ENCODE data around the gene KCNC4.

The KCNC4 gene

GRCh38 chr1:110215621-110216515, 5.8 kb downstream of the KCNC4 start:
- H3K9me3 ChIP-seq (replicated peaks; ENCODE audit: low read length) = no peaks in the 10 kb centered on the region
- H3K4me1 ChIP-seq (ENCODE audit: control insufficient read depth, insufficient read depth, low read length) = peaks cover 3% of the 10 kb centered on the region
- peaks cover 18% of the 10 kb centered on the region for H3K27me3 ChIP-seq (ENCODE audit: control insufficient read depth, insufficient read depth, low read length)
- H3K9ac ChIP-seq (ENCODE audit: low read depth, low read length) = no peak overlapping the region
- no peak overlapping the region for H3K4me2 ChIP-seq (ENCODE audit: low read length)
- no peaks in the 10 kb centered on the region for H3K36me3 ChIP-seq (ENCODE audit: insufficient read depth, low read length)
- H3K4me3 ChIP-seq (ENCODE audit: low read length) = no peak overlapping the region

- Histone ChIP-seq H3K9me3 (replicated peaks; ENCODE audit: low read length) (no peaks in the 10 kb centered on the region), H3K9ac (ENCODE audit: low read depth, low read length) (no peak overlapping the region), H3K36me3 (ENCODE audit: insufficient read depth, low read length) (no peaks in the 10 kb centered on the region), H3K27me3 (ENCODE audit: control insufficient read depth, insufficient read depth, low read length) (peaks cover 11% of the 10 kb centered on the region), H3K4me3 (ENCODE audit: low read length) (no peak overlapping the region), H3K4me2 (ENCODE audit: low read length) (no peak overlapping the region), H3K4me1 (ENCODE audit: control insufficient read depth, insufficient read depth, low read length) (no peaks in the 10 kb centered on the region)
These were observed 6.8 kb downstream of the KCNC4 start for GRCh38 chr1:110216844-110217444.

GRCh38 chr1:110218137-110218536, 8.0 kb downstream of the KCNC4 start:
- Histone ChIP-seq H3K9me3 (replicated peaks; ENCODE audit: low read length) (no peaks in the 10 kb centered on the region), H3K4me3 (ENCODE audit: low read length) (no peak overlapping the region), H3K4me2 (ENCODE audit: low read length) (no peak overlapping the region), H3K36me3 (ENCODE audit: insufficient read depth, low read length) (no peaks in the 10 kb centered on the region), H3K4me1 (ENCODE audit: control insufficient read depth, insufficient read depth, low read length) (no peaks in the 10 kb centered on the region), H3K27me3 (ENCODE audit: control insufficient read depth, insufficient read depth, low read length) (peaks cover 6% of the 10 kb centered on the region), H3K9ac (ENCODE audit: low read depth, low read length) (no peak overlapping the region)

- Histone ChIP-seq H3K36me3 (ENCODE audit: insufficient read depth, low read length) (no peaks in the 10 kb centered on the region), H3K4me2 (ENCODE audit: low read length) (no peak overlapping the region), H3K4me1 (ENCODE audit: control insufficient read depth, insufficient read depth, low read length) (no peaks in the 10 kb centered on the region), H3K9ac (ENCODE audit: low read depth, low read length) (no peak overlapping the region), H3K9me3 (replicated peaks; ENCODE audit: low read length) (no peaks in the 10 kb centered on the region), H3K27me3 (ENCODE audit: control insufficient read depth, insufficient read depth, low read length) (no peaks in the 10 kb centered on the region), H3K4me3 (ENCODE audit: low read length) (no peak overlapping the region)
These were observed 8.6 kb downstream of the KCNC4 start for GRCh38 chr1:110218739-110219138.

GRCh38 chr1:110220324-110220723, 10.2 kb downstream of the KCNC4 start:
- no peaks in the 10 kb centered on the region for H3K27me3 ChIP-seq (ENCODE audit: control insufficient read depth, insufficient read depth, low read length)
- H3K36me3 ChIP-seq (ENCODE audit: insufficient read depth, low read length) = no peaks in the 10 kb centered on the region
- no peak overlapping the region for H3K9ac ChIP-seq (ENCODE audit: low read depth, low read length)
- H3K4me2 ChIP-seq (ENCODE audit: low read length) = no peak overlapping the region
- H3K4me1 ChIP-seq (ENCODE audit: control insufficient read depth, insufficient read depth, low read length) = no peaks in the 10 kb centered on the region
- H3K9me3 ChIP-seq (replicated peaks; ENCODE audit: low read length) = no peaks in the 10 kb centered on the region
- H3K4me3 ChIP-seq (ENCODE audit: low read length) = no peak overlapping the region

GRCh38 chr1:110221119-110221518, 11.0 kb downstream of the KCNC4 start:
- H3K4me2 ChIP-seq (ENCODE audit: low read length) = no peak overlapping the region
- H3K4me1 ChIP-seq (ENCODE audit: control insufficient read depth, insufficient read depth, low read length) = no peaks in the 10 kb centered on the region
- H3K9me3 ChIP-seq (replicated peaks; ENCODE audit: low read length) = no peaks in the 10 kb centered on the region
- no peak overlapping the region for H3K4me3 ChIP-seq (ENCODE audit: low read length)
- H3K9ac ChIP-seq (ENCODE audit: low read depth, low read length) = no peak overlapping the region
- H3K27me3 ChIP-seq (ENCODE audit: control insufficient read depth, insufficient read depth, low read length) = no peaks in the 10 kb centered on the region
- H3K36me3 ChIP-seq (ENCODE audit: insufficient read depth, low read length) = no peaks in the 10 kb centered on the region

- Histone ChIP-seq H3K4me1 (ENCODE audit: control insufficient read depth, insufficient read depth, low read length) (no peaks in the 10 kb centered on the region), H3K36me3 (ENCODE audit: insufficient read depth, low read length) (no peaks in the 10 kb centered on the region), H3K9ac (ENCODE audit: low read depth, low read length) (no peak overlapping the region)
These were observed 13.0 kb downstream of the KCNC4 start for GRCh38 chr1:110223127-110223526.

GRCh38 chr1:110223581-110223980, 13.5 kb downstream of the KCNC4 start:
- H3K4me1 ChIP-seq (ENCODE audit: control insufficient read depth, insufficient read depth, low read length) = no peaks in the 10 kb centered on the region
- no peaks in the 10 kb centered on the region for H3K9me3 ChIP-seq (replicated peaks; ENCODE audit: low read length)
- no peak overlapping the region for H3K4me3 ChIP-seq (ENCODE audit: low read length)
- H3K9ac ChIP-seq (ENCODE audit: low read depth, low read length) = no peak overlapping the region
- H3K4me2 ChIP-seq (ENCODE audit: low read length) = no peak overlapping the region
- no peaks in the 10 kb centered on the region for H3K36me3 ChIP-seq (ENCODE audit: insufficient read depth, low read length)
- no peaks in the 10 kb centered on the region for H3K27me3 ChIP-seq (ENCODE audit: control insufficient read depth, insufficient read depth, low read length)

More at GRCh38 chr1:110223127-110223526, 13.0 kb downstream of the KCNC4 start:
- Histone ChIP-seq H3K9me3 (replicated peaks; ENCODE audit: low read length) (no peaks in the 10 kb centered on the region), H3K4me3 (ENCODE audit: low read length) (no peak overlapping the region), H3K27me3 (ENCODE audit: control insufficient read depth, insufficient read depth, low read length) (no peaks in the 10 kb centered on the region), H3K4me2 (ENCODE audit: low read length) (no peak overlapping the region)

- H3K9ac ChIP-seq (ENCODE audit: low read depth, low read length) = no peak overlapping the region
- H3K9me3 ChIP-seq (replicated peaks; ENCODE audit: low read length) = no peaks in the 10 kb centered on the region
- H3K4me2 ChIP-seq (ENCODE audit: low read length) = no peak overlapping the region
- no peaks in the 10 kb centered on the region for H3K36me3 ChIP-seq (ENCODE audit: insufficient read depth, low read length)
- H3K4me3 ChIP-seq (ENCODE audit: low read length) = no peak overlapping the region
- H3K4me1 ChIP-seq (ENCODE audit: control insufficient read depth, insufficient read depth, low read length) = no peaks in the 10 kb centered on the region
- H3K27me3 ChIP-seq (ENCODE audit: control insufficient read depth, insufficient read depth, low read length) = no peaks in the 10 kb centered on the region
These were observed 14.3 kb downstream of the KCNC4 start for GRCh38 chr1:110224240-110224995.

GRCh38 chr1:110225212-110225611, 15.1 kb downstream of the KCNC4 start:
- H3K4me2 ChIP-seq (ENCODE audit: low read length) = no peak overlapping the region
- no peak overlapping the region for H3K9ac ChIP-seq (ENCODE audit: low read depth, low read length)
- H3K36me3 ChIP-seq (ENCODE audit: insufficient read depth, low read length) = no peaks in the 10 kb centered on the region
- H3K4me3 ChIP-seq (ENCODE audit: low read length) = no peak overlapping the region
- H3K9me3 ChIP-seq (replicated peaks; ENCODE audit: low read length) = no peaks in the 10 kb centered on the region
- H3K4me1 ChIP-seq (ENCODE audit: control insufficient read depth, insufficient read depth, low read length) = no peaks in the 10 kb centered on the region
- H3K27me3 ChIP-seq (ENCODE audit: control insufficient read depth, insufficient read depth, low read length) = no peaks in the 10 kb centered on the region

- Histone ChIP-seq H3K36me3 (ENCODE audit: insufficient read depth, low read length) (no peaks in the 10 kb centered on the region), H3K9ac (ENCODE audit: low read depth, low read length) (no peak overlapping the region), H3K4me2 (ENCODE audit: low read length) (no peak overlapping the region), H3K4me3 (ENCODE audit: low read length) (no peak overlapping the region), H3K9me3 (replicated peaks; ENCODE audit: low read length) (no peaks in the 10 kb centered on the region), H3K4me1 (ENCODE audit: control insufficient read depth, insufficient read depth, low read length) (no peaks in the 10 kb centered on the region), H3K27me3 (ENCODE audit: control insufficient read depth, insufficient read depth, low read length) (no peaks in the 10 kb centered on the region)
These were observed 15.8 kb downstream of the KCNC4 start for GRCh38 chr1:110225756-110226404.
